IMR-90 (cell line): ENCODE results near the gene LAMC2. TPM values are rescaled to one million over a fixed set of nuclear protein-coding genes. Genes with fewer than 3 reads are reported as not detected.

Experiments
- ATAC-seq: fragments of 200-7000 bp; cut with Tn5 transposase; 2 replicates; pipeline ENCODE4 v1.9.1; 2020; ENCODE audit warnings: low read depth, mild to moderate bottlenecking, moderate library complexity
- BruUV-seq: library from RNA; stranded (reverse); fragments of 400-500 nt; replicated peaks from 2 replicates; lab custom pipeline; 2021; lab: Mats Ljungman, UMichigan
- CTCF ChIA-PET: fragments of 300-600 bp; formaldehyde crosslinking; extraction: SDS; loops from one replicate; lab custom pipeline; 2021; ENCODE audit warnings: antibody characterized with exemption; lab: Yijun Ruan, JAX
- POLR2A ChIA-PET: fragments of 300-600 bp; sonication (Branson Sonifier 250); formaldehyde crosslinking; loops from one replicate; lab custom pipeline; 2022; ENCODE audit warnings: antibody characterized with exemption; ENCODE audit not compliant: unreplicated experiment; lab: Charles Lee
- DNase-seq: peaks from one replicate; pipeline ENCODE4 v3.0.0; 2013
- H2AFZ ChIP-seq: replicated peaks from 2 replicates; pipeline ENCODE3; 2013; ENCODE audit warnings: low read length, mild to moderate bottlenecking; ENCODE audit not compliant: poor library complexity
- H2AK5ac ChIP-seq: 2 replicates; pipeline ENCODE4 v1.6.1; 2013; ENCODE audit warnings: low read depth, low read length, inconsistent platforms
- H2AK9ac ChIP-seq: replicated peaks from 2 replicates; pipeline ENCODE3; 2013; ENCODE audit warnings: mild to moderate bottlenecking, low read depth, low read length, moderate library complexity; ENCODE audit not compliant: poor library complexity
- H2BK120ac ChIP-seq: 2 replicates; pipeline ENCODE4 v1.6.1; 2013; ENCODE audit warnings: low read depth, low read length, inconsistent platforms
- H2BK15ac ChIP-seq: 3 replicates; pipeline ENCODE4 v1.6.1; 2013; ENCODE audit warnings: low read depth, low read length, inconsistent platforms
- H2BK20ac ChIP-seq: 2 replicates; pipeline ENCODE4 v1.6.1; 2013; ENCODE audit warnings: low read depth, mild to moderate bottlenecking, inconsistent platforms, low read length, moderate library complexity
- H2BK5ac ChIP-seq: 2 replicates; pipeline ENCODE4 v1.6.1; 2013; ENCODE audit warnings: mild to moderate bottlenecking, low read depth, low read length, inconsistent platforms; ENCODE audit not compliant: poor library complexity, severe bottlenecking
- H3K14ac ChIP-seq: replicated peaks from 2 replicates; pipeline ENCODE4 v1.6.1; 2013; ENCODE audit warnings: low read depth, low read length, inconsistent platforms
- H3K18ac ChIP-seq: 2 replicates; pipeline ENCODE4 v1.6.1; 2013; ENCODE audit warnings: low read depth, low read length, control low read depth
- H3K23ac ChIP-seq: 2 replicates; pipeline ENCODE4 v1.6.1; 2013; ENCODE audit warnings: low read depth, low read length, inconsistent platforms
- H3K27ac ChIP-seq: 2 replicates; pipeline ENCODE4 v1.5.1; 2013; ENCODE audit warnings: mild to moderate bottlenecking, control low read depth, low read length; ENCODE audit not compliant: insufficient read depth
- H3K27me3 ChIP-seq: 2 replicates; pipeline ENCODE4 v1.6.1; 2013; ENCODE audit warnings: low read length; ENCODE audit not compliant: control insufficient read depth, insufficient read depth
- H3K36me3 ChIP-seq: 2 replicates; pipeline ENCODE4 v1.6.1; 2013; ENCODE audit warnings: low read length, mixed read lengths; ENCODE audit not compliant: control insufficient read depth, insufficient read depth
- H3K4ac ChIP-seq: 2 replicates; pipeline ENCODE4 v1.6.1; 2013; ENCODE audit warnings: low read depth, low read length, inconsistent platforms
- H3K4me1 ChIP-seq: 2 replicates; pipeline ENCODE4 v1.6.1; 2013; ENCODE audit warnings: low read length, mixed read lengths; ENCODE audit not compliant: control insufficient read depth, insufficient read depth
- H3K4me2 ChIP-seq: 2 replicates; pipeline ENCODE4 v1.6.1; 2013; ENCODE audit warnings: low read depth, mild to moderate bottlenecking, control low read depth, low read length, moderate library complexity
- H3K4me3 ChIP-seq: 2 replicates; pipeline ENCODE4 v1.5.1; 2013; ENCODE audit warnings: low read depth, mild to moderate bottlenecking, control low read depth, low read length, moderate library complexity; ENCODE audit not compliant: insufficient read depth
- H3K56ac ChIP-seq: 2 replicates; pipeline ENCODE4 v1.6.1; 2013; ENCODE audit warnings: low read length, inconsistent platforms; ENCODE audit not compliant: insufficient read depth; ENCODE audit errors: extremely low read depth
- H3K79me1 ChIP-seq, 2 experiments: 2 replicates each; pipeline ENCODE4 v1.6.1; 2013; ENCODE audit warnings: low read length in 2 of 2, inconsistent platforms in 1 of 2, low read depth in 1 of 2
- H3K9ac ChIP-seq: 2 replicates; pipeline ENCODE4 v1.6.1; 2013; ENCODE audit warnings: low read depth, low read length, control low read depth
- H3K9me1 ChIP-seq: 2 replicates; pipeline ENCODE4 v1.6.1; 2013; ENCODE audit warnings: low read length, inconsistent platforms; ENCODE audit not compliant: insufficient read depth
- H3K9me3 ChIP-seq: 2 replicates; pipeline ENCODE4 v1.6.1; 2013; ENCODE audit warnings: low read length; ENCODE audit not compliant: control insufficient read depth, insufficient read depth
- H4K20me1 ChIP-seq: 2 replicates; pipeline ENCODE4 v1.6.1; 2013; ENCODE audit warnings: low read length, inconsistent platforms; ENCODE audit not compliant: insufficient read depth
- H4K5ac ChIP-seq: 2 replicates; pipeline ENCODE4 v1.6.1; 2013; ENCODE audit warnings: mild to moderate bottlenecking, low read depth, low read length, control low read depth
- H4K8ac ChIP-seq, 2 experiments: 2 replicates each; pipeline ENCODE4 v1.6.1; 2013; ENCODE audit warnings: low read depth in 2 of 2, low read length in 2 of 2, control low read depth in 1 of 2, inconsistent platforms in 1 of 2
- H4K91ac ChIP-seq: 2 replicates; pipeline ENCODE4 v1.6.1; 2013; ENCODE audit warnings: low read depth, low read length, inconsistent platforms; ENCODE audit not compliant: insufficient read depth
- BHLHE40 ChIP-seq: fragments of 150-350 bp; IDR thresholded peaks from 2 replicates; pipeline ENCODE4 v1.6.1; 2016; ENCODE audit warnings: mild to moderate bottlenecking, low read depth, low read length
- CHD1 ChIP-seq: IDR thresholded peaks from 2 replicates; pipeline ENCODE4 v1.6.1; 2012; ENCODE audit warnings: low read depth, low read length, improper control_type of control experiment
- NFE2L2 ChIP-seq: fragments of 150-350 bp; IDR thresholded peaks from 2 replicates; pipeline ENCODE4 v1.6.1; 2016; ENCODE audit warnings: low read depth, mild to moderate bottlenecking, low read length
- POLR2A ChIP-seq: IDR thresholded peaks from 2 replicates; pipeline ENCODE4 v1.6.1; 2012; ENCODE audit warnings: mild to moderate bottlenecking, low read depth, low read length
- SMC3 ChIP-seq: fragments of 150-350 bp; IDR thresholded peaks from 2 replicates; pipeline ENCODE4 v1.6.1; 2016; ENCODE audit warnings: low read depth, mild to moderate bottlenecking, antibody characterized with exemption, low read length, moderate library complexity
- WGBS, 2 experiments: methylation state at CpG; one replicate each; pipeline versions ENCODE4 v1.1.5 to v1.1.7; 2013; ENCODE audit warnings: missing lambda C conversion rate in 2 of 2; ENCODE audit not compliant: insufficient read length in 1 of 2; ENCODE audit errors: extremely low coverage in 2 of 2; 5-methylcytosine and 5-hydroxymethylcytosine counted together
- dilution Hi-C: fragments of 300-500 bp; cut with HindIII; formaldehyde crosslinking; loops from one replicate; pipeline ENCODE4 v1.14.3; 2018; ENCODE audit warnings: low sequenced_read_pairs; ENCODE audit not compliant: unreplicated experiment
- in situ Hi-C: fragments of 300-500 bp; cut with MboI; formaldehyde crosslinking; loops from 3 replicates; pipeline ENCODE4 v1.14.3; 2019; ENCODE audit warnings: low sequenced_read_pairs, inconsistent platforms, mixed read lengths
- intact Hi-C: fragments of 100-400 bp; cut with micrococcal nuclease; formaldehyde crosslinking; loops from 2 replicates; pipeline ENCODE4 v1.10.0; 2022
- polyA plus RNA-seq, 3 experiments: library from polyadenylated mRNA; depleted of rRNA; stranded (reverse); fragments of >200 nt; gene quantifications; 2 replicates each; pipeline ENCODE4 v1.2.3, GENCODE V29; 2012; ENCODE audit warnings: low replicate concordance in 1 of 3
- total RNA-seq: library from RNA; depleted of rRNA; stranded (reverse); fragments of >200 nt; gene quantifications from 2 replicates; pipeline ENCODE4 v1.2.3, GENCODE V29; 2012
- TF ChIP-seq, protein P1 (sequence below): fragments of 150-350 bp; IDR thresholded peaks from 2 replicates; pipeline ENCODE4 v1.6.1; 2017; ENCODE audit warnings: mild to moderate bottlenecking, antibody characterized with exemption, low read length, low read depth

LAMC2 gene
- total and polyA plus RNA-seq, 2 of the 4 experiments (the other 2 are of a cell fraction), result 2.3 to 2.8 TPM

GRCh38 chr1:183142171-183142570, 43.9 kb upstream of the LAMC2 start:
- BruUV-seq, result no TSS peak
- no peak overlapping the region for H4K91ac ChIP-seq
- no peak overlapping the region for H3K56ac ChIP-seq
- H2AK5ac ChIP-seq, result no peak overlapping the region
- ChIA-PET POLR2A (no interaction called here), CTCF (no interaction called here)
- no peak overlapping the region for H3K18ac ChIP-seq
- H3K9me3 ChIP-seq, result no peaks in the 10 kb centered on the region
- H3K27me3 ChIP-seq, result no peaks in the 10 kb centered on the region
- H4K20me1 ChIP-seq, result no peaks in the 10 kb centered on the region
- no peak overlapping the region for H2BK15ac ChIP-seq
- no peak overlapping the region for H3K9ac ChIP-seq
- H3K9me1 ChIP-seq, result peaks cover 14% of the 10 kb centered on the region
- H3K14ac ChIP-seq, result no peak overlapping the region
- no peak overlapping the region for H3K4ac ChIP-seq
- no peak for DNase-seq
- H3K4me2 ChIP-seq, result no peak overlapping the region
- no peak overlapping the region for H4K8ac ChIP-seq
- no peak overlapping the region for H2BK120ac ChIP-seq
- H3K23ac ChIP-seq, result no peak overlapping the region
- no peak for ATAC-seq
- no peak overlapping the region for H4K5ac ChIP-seq
- dilution Hi-C loops (no loop called here), intact Hi-C loops (loop anchor here (5.0 kb wide), 1 partner anchor 95 kb away; no protein-coding TSS in a partner anchor), in situ Hi-C loops (no loop called here)
- TF ChIP-seq, protein P1, sequence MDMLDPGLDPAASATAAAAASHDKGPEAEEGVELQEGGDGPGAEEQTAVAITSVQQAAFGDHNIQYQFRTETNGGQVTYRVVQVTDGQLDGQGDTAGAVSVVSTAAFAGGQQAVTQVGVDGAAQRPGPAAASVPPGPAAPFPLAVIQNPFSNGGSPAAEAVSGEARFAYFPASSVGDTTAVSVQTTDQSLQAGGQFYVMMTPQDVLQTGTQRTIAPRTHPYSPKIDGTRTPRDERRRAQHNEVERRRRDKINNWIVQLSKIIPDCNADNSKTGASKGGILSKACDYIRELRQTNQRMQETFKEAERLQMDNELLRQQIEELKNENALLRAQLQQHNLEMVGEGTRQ, result no peak
- no peak for TF ChIP-seq POLR2A
- no peak for TF ChIP-seq SMC3
- no peak for TF ChIP-seq BHLHE40
- no peak for TF ChIP-seq NFE2L2
- TF ChIP-seq CHD1, result no peak
- H3K79me1 ChIP-seq, result peaks cover 11 to 42% of the 10 kb centered on the region in 2 experiments; a peak in 2 of 4 replicates
- no peak overlapping the region for H3K27ac ChIP-seq
- peaks cover 6% of the 10 kb centered on the region for H3K4me1 ChIP-seq
- peaks cover 44% of the 10 kb centered on the region for H3K36me3 ChIP-seq
- no peak overlapping the region for H3K4me3 ChIP-seq
- WGBS, 2 experiments, result no CpG with 5 or more reads among the region's 2 CpGs
- H2BK20ac ChIP-seq, result no peak overlapping the region
- no peak overlapping the region for H2BK5ac ChIP-seq
- H2AFZ ChIP-seq, result no peak overlapping the region
- no peak overlapping the region for H2AK9ac ChIP-seq
